Measurements from ENCODE around the gene PSKH1.

The PSKH1 gene

DNA sequence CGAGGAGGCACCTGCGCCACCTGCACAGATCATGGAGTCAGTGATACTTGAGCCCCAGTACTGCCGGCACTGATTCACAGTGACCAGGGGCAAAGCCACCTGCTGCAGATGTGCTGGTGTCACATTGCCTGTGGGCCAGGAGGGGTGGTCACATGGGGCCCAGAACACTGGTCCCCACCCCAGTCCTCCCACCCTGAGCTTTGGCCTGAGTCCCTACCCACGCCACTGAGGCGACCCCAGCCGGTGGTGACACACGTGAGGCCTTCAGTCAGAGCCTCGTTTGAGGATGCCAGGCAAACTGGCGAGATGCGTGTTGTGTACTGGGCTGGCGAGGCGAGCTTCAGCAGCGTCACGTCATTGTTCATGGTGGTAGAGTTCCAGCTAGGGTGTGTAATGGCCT is 37.1 kb downstream of the PSKH1 start:
- peaks cover 24% of the 10 kb centered on the region for H3K36me3 ChIP-seq (ENCODE audit: low read depth)

DNA sequence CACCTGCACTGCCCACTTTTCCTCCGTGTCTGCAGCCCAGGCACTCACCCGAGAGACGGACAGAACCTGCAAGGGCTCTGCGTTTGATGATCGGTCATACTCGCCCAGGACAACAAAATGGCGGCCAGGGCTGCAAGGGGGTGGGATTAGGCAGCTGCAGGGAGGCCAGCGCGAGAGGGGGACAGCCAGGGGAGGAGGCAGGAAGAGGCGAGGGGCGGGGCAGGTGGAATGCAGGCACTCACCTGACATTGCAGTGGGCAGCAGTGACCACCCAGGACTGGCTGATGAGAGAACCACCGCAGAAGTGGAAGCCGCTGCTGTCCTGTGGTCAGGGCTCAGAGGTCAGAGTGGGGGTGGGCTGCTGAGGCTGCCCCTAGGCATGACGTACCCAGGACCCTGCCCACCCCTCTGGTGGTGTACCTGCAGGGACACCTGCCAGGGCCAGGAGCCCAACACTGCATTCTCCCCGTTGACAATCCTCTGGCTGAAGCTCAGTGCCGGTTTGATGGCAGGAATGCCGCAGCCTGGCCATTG is 37.7 kb downstream of the PSKH1 start:
- H3K36me3 ChIP-seq (ENCODE audit: low read depth) = peaks cover 24% of the 10 kb centered on the region
- no peak overlapping the region for H3K27ac ChIP-seq (ENCODE audit: poor library complexity, severe bottlenecking)
- ATAC-seq (ENCODE audit: low read depth) (no peak), DNase-seq (ENCODE audit: low spot score) (no peak)
- no peaks in the 10 kb centered on the region for H3K27me3 ChIP-seq (ENCODE audit: insufficient read depth, poor library complexity, severe bottlenecking)
- peaks cover under 1% of the 10 kb centered on the region for H3K4me1 ChIP-seq (ENCODE audit: insufficient read depth, poor library complexity, severe bottlenecking)
- TF ChIP-seq, protein P1, sequence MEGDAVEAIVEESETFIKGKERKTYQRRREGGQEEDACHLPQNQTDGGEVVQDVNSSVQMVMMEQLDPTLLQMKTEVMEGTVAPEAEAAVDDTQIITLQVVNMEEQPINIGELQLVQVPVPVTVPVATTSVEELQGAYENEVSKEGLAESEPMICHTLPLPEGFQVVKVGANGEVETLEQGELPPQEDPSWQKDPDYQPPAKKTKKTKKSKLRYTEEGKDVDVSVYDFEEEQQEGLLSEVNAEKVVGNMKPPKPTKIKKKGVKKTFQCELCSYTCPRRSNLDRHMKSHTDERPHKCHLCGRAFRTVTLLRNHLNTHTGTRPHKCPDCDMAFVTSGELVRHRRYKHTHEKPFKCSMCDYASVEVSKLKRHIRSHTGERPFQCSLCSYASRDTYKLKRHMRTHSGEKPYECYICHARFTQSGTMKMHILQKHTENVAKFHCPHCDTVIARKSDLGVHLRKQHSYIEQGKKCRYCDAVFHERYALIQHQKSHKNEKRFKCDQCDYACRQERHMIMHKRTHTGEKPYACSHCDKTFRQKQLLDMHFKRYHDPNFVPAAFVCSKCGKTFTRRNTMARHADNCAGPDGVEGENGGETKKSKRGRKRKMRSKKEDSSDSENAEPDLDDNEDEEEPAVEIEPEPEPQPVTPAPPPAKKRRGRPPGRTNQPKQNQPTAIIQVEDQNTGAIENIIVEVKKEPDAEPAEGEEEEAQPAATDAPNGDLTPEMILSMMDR (IDR thresholded peaks at IDR 0.05; ENCODE audit: poor library complexity, severe bottlenecking) = no peak
- H3K4me3 ChIP-seq (ENCODE audit: severe bottlenecking) = no peak overlapping the region
- no peaks in the 10 kb centered on the region for H3K9me3 ChIP-seq (ENCODE audit: severe bottlenecking)

More for the DNA sequence above, 37.1 kb downstream of the PSKH1 start:
- Histone ChIP-seq H3K4me3 (ENCODE audit: severe bottlenecking) (no peak overlapping the region), H3K27ac (ENCODE audit: poor library complexity, severe bottlenecking) (no peak overlapping the region), H3K4me1 (ENCODE audit: insufficient read depth, poor library complexity, severe bottlenecking) (peaks cover 4% of the 10 kb centered on the region), H3K27me3 (ENCODE audit: insufficient read depth, poor library complexity, severe bottlenecking) (no peaks in the 10 kb centered on the region), H3K9me3 (ENCODE audit: severe bottlenecking) (no peaks in the 10 kb centered on the region)
- no peak for DNase-seq (ENCODE audit: low spot score)
- TF ChIP-seq, protein P1 (IDR thresholded peaks at IDR 0.05; ENCODE audit: poor library complexity, severe bottlenecking) = no peak
- no peak for ATAC-seq (ENCODE audit: low read depth)

DNA sequence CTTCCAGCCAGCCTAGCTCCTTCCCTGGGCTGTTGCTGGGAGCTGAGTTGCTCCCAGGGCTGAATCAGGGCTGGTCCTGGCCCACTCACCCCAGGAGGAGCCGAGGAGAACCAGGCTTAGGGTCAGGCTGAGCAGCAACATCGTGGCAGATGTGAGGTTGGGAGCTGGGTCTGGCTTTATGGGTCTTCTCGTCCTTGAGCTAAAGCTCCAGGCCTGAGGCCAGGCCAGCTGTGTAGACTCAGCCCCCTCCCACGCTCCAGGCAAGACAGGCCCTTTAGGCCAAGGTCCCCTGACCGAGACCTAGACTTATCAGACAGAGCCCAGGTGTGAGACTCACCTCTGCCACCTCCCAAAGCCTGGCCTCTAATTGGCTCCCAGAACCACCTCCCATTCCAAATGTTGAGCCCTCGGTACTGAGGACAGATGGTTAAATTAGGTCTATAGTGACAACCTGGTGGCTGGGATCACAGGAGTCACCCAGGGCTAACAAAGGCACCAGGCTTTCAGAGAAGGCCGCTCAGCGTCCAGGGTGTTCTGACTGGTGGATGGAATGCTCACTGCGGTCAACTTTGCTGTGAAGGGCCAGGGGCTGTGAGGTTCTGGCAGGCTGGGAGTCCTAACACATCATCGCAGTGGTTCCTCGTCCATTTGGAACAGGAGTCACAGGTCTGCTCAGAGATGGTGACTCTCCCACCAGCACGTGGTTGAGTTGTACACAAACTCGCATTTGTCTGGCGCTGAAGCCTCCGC is 38.8 kb downstream of the PSKH1 start, which contains the start of gene CTRL:
Gene CTRL, minus strand, starts transcription at position 151 of the 750 bp plus-strand sequence. Its CDS starts 10 bp downstream, at position 141.
- no peak for DNase-seq (ENCODE audit: low spot score)
- Histone ChIP-seq H3K27ac (ENCODE audit: poor library complexity, severe bottlenecking) (no peak within 1 kb of the TSS), H3K9me3 (ENCODE audit: severe bottlenecking) (no peaks in the 10 kb centered on the region), H3K27me3 (ENCODE audit: insufficient read depth, poor library complexity, severe bottlenecking) (no peaks in the 10 kb centered on the region), H3K4me3 (ENCODE audit: severe bottlenecking) (no peak within 1 kb of the TSS), H3K36me3 (ENCODE audit: low read depth) (peaks cover 24% of the 10 kb centered on the region), H3K4me1 (ENCODE audit: insufficient read depth, poor library complexity, severe bottlenecking) (no peaks in the 10 kb centered on the region)
- TF ChIP-seq, protein P1 (IDR thresholded peaks at IDR 0.05; ENCODE audit: poor library complexity, severe bottlenecking) = no peak
- no peak for ATAC-seq (ENCODE audit: low read depth)

DNA sequence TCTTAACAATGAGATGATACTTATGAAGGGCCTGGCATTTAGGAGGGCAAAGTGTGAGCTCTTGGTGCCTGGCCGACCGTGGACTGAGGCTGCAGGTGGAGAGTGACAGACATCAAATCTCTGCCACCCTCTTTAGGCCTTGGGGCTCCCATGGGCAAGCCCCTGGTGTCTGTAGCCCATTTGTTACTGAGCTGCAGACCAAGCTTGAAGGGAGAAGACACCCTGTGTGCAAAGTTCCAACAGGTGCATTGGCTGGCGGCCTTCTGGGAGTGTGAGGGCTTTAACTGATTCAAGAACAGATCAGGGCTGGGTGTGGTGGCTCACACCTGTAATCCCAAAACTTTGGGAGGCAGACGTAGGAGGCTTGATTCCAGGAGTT is 39.4 kb downstream of the PSKH1 start:
- TF ChIP-seq, protein P1 (IDR thresholded peaks at IDR 0.05; ENCODE audit: poor library complexity, severe bottlenecking) = no peak
- ATAC-seq (ENCODE audit: low read depth) (no peak), DNase-seq (ENCODE audit: low spot score) (no peak)
- no peaks in the 10 kb centered on the region for H3K9me3 ChIP-seq (ENCODE audit: severe bottlenecking)
- no peak overlapping the region for H3K27ac ChIP-seq (ENCODE audit: poor library complexity, severe bottlenecking)
- no peaks in the 10 kb centered on the region for H3K4me1 ChIP-seq (ENCODE audit: insufficient read depth, poor library complexity, severe bottlenecking)
- peaks cover 23% of the 10 kb centered on the region for H3K36me3 ChIP-seq (ENCODE audit: low read depth)
- H3K4me3 ChIP-seq (ENCODE audit: severe bottlenecking) = no peak overlapping the region
- H3K27me3 ChIP-seq (ENCODE audit: insufficient read depth, poor library complexity, severe bottlenecking) = no peaks in the 10 kb centered on the region

DNA sequence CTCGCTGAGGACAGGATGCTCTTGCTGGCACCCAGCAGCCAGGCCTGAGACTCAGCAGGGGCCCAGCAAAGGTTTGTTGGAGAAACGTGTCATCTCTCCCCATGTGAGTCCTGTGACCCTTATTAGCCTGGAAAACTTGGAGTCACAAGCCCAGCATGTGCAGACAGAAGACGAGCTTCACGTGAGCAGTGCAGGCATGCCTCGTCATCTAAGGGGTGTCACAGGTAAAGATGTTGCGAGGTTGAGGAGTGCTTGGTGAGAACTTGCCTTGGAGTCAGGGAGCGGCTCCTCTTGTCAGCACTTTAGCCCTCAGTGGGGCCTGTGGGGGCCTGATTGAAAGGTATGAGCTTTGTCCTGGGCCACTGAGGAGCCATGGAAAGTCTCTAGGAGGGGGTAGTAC is 40.8 kb downstream of the PSKH1 start:
- H3K27me3 ChIP-seq (ENCODE audit: insufficient read depth, poor library complexity, severe bottlenecking) = no peaks in the 10 kb centered on the region
- peaks cover 10% of the 10 kb centered on the region for H3K36me3 ChIP-seq (ENCODE audit: low read depth)
- ATAC-seq (ENCODE audit: low read depth) = no peak
- no peaks in the 10 kb centered on the region for H3K9me3 ChIP-seq (ENCODE audit: severe bottlenecking)
- no peak for DNase-seq (ENCODE audit: low spot score)
- no peaks in the 10 kb centered on the region for H3K4me1 ChIP-seq (ENCODE audit: insufficient read depth, poor library complexity, severe bottlenecking)
- TF ChIP-seq, protein P1 (IDR thresholded peaks at IDR 0.05; ENCODE audit: poor library complexity, severe bottlenecking) = no peak
- no peak overlapping the region for H3K4me3 ChIP-seq (ENCODE audit: severe bottlenecking)
- H3K27ac ChIP-seq (ENCODE audit: poor library complexity, severe bottlenecking) = no peak overlapping the region
